ENCODE data around the gene WDR26. TPM values are rescaled to one million over a fixed set of nuclear protein-coding genes. Genes with fewer than 3 reads are reported as not detected.

The WDR26 gene
- total and polyA plus RNA-seq, 9 of the 15 experiments (the other 6 are each of a cell fraction or from before 2014, with no cell fraction given), result 11.5 to 66.0 (median 39.8) TPM

DNA sequence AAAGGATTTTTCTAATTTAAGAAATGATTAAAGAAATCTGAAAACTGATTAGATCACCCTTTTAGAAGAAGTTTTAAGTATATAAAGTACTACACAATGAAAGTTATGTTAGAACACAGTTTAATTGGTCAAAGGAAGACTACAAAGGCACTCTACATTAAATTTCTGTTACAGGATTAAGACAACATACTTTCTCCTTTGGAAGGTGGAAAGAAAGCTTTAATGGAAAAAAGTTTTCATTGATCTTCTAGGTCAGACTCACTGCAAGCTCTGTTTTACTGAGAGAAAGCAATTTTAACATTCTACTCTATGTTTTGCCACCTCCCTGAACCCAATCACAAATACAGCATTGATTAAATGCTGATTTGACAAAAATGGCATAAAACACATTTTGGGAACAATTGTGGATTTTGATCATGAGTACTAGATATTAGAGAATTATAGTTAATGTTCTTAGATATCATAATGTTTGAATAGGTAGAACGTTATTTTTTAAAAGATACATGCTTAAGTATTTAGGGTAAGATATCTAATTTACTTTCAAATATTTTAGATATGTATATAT, 32.0 kb downstream of the WDR26 start (continued):
- no peak for TF ChIP-seq HDGF (IDR thresholded peaks at IDR 0.05)
- TF ChIP-seq NCOR1 (IDR thresholded peaks at IDR 0.05), result no peak
- TF ChIP-seq C11orf30 (IDR thresholded peaks at IDR 0.05; ENCODE audit: low read depth), result peak; percentile 93
- TF ChIP-seq MAFG (tag; conservative IDR thresholded peaks at IDR 0.05), result peak; percentile 92

DNA sequence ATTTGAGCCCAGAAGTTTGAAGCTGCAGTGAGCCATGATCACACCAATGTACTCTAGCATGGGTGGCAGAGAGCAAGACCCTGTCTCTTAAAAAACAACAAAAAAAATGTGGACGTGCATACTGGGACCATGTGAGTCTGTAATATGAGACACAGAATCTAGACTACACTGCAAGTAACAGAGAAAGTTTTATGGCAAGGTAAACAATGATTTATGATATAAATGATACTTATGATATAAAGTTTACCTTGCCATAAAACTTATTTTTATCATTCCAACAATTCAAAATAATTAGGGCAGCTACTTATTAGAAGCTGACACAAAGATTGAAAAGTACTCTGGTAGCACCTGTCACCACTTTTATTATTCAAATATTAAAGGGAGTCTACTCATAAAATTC, 34.7 kb downstream of the WDR26 start:
- FAIRE-seq (no peak), ATAC-seq (no peak), DNase-seq (ENCODE audit: extremely low read depth in 1 of 4, low spot score in 3 of 4) (no peak)
- Histone ChIP-seq H3K9me3 (replicated peaks; ENCODE audit: control insufficient read depth, insufficient read depth, low read depth, low read length) (no peaks in the 10 kb centered on the region), H3K4me3 (no peak overlapping the region), H3K27me3 (ENCODE audit: control insufficient read depth in 2 of 2, insufficient read depth in 2 of 2, low read length in 2 of 2) (no peaks in the 10 kb centered on the region), H3K4me2 (ENCODE audit: insufficient read depth, low read length) (no peak overlapping the region), H2AFZ (ENCODE audit: low read depth, low read length) (no peak overlapping the region), H3K79me2 (ENCODE audit: control insufficient read depth, insufficient read depth, low read length) (no peaks in the 10 kb centered on the region), H3K9ac (ENCODE audit: insufficient read depth in 1 of 2, low read depth in 2 of 2, low read length in 2 of 2) (no peak overlapping the region), H3K27ac (ENCODE audit: extremely low read depth, low read depth, low read length) (no peak overlapping the region), H3K4me1 (replicated peaks in 1 of 2; ENCODE audit: control insufficient read depth in 2 of 2, insufficient read depth in 2 of 2, low read length in 2 of 2) (no peaks in the 10 kb centered on the region), H3K9me1 (ENCODE audit: control insufficient read depth, insufficient read depth, low read length) (no peaks in the 10 kb centered on the region), H4K20me1 (replicated peaks; ENCODE audit: control insufficient read depth, insufficient read depth, low read length) (peaks cover 3% of the 10 kb centered on the region), H3K36me3 (ENCODE audit: control insufficient read depth, insufficient read depth, low read length) (peaks cover 96% of the 10 kb centered on the region)
- intact Hi-C loops (cut with micrococcal nuclease) (no loop called here), in situ Hi-C loops (cut with MboI) (no loop called here)
- 64% methylated on average over 1 of the region's 1 CpG for WGBS (ENCODE audit: insufficient coverage, low coverage, missing lambda C conversion rate)
- ChIA-PET POLR2A (interaction anchor here (0.8 to 1.6 kb wide), 5 partner anchors 8 to 33 kb away, joined by 3 to 12 read pairs (median 4); no protein-coding TSS in a partner anchor), CTCF (ENCODE audit: low intra/inter-chr PET ratio) (no interaction called here)
- BruUV-seq (replicated peaks), result no TSS peak
- TF ChIP-seq, protein P1, sequence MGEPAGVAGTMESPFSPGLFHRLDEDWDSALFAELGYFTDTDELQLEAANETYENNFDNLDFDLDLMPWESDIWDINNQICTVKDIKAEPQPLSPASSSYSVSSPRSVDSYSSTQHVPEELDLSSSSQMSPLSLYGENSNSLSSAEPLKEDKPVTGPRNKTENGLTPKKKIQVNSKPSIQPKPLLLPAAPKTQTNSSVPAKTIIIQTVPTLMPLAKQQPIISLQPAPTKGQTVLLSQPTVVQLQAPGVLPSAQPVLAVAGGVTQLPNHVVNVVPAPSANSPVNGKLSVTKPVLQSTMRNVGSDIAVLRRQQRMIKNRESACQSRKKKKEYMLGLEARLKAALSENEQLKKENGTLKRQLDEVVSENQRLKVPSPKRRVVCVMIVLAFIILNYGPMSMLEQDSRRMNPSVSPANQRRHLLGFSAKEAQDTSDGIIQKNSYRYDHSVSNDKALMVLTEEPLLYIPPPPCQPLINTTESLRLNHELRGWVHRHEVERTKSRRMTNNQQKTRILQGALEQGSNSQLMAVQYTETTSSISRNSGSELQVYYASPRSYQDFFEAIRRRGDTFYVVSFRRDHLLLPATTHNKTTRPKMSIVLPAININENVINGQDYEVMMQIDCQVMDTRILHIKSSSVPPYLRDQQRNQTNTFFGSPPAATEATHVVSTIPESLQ (CRISPR knock-in tag; IDR thresholded peaks at IDR 0.05), result no peak
- no peak for TF ChIP-seq ELF4 (CRISPR knock-in tag; IDR thresholded peaks at IDR 0.05)
- TF ChIP-seq, protein P2, sequence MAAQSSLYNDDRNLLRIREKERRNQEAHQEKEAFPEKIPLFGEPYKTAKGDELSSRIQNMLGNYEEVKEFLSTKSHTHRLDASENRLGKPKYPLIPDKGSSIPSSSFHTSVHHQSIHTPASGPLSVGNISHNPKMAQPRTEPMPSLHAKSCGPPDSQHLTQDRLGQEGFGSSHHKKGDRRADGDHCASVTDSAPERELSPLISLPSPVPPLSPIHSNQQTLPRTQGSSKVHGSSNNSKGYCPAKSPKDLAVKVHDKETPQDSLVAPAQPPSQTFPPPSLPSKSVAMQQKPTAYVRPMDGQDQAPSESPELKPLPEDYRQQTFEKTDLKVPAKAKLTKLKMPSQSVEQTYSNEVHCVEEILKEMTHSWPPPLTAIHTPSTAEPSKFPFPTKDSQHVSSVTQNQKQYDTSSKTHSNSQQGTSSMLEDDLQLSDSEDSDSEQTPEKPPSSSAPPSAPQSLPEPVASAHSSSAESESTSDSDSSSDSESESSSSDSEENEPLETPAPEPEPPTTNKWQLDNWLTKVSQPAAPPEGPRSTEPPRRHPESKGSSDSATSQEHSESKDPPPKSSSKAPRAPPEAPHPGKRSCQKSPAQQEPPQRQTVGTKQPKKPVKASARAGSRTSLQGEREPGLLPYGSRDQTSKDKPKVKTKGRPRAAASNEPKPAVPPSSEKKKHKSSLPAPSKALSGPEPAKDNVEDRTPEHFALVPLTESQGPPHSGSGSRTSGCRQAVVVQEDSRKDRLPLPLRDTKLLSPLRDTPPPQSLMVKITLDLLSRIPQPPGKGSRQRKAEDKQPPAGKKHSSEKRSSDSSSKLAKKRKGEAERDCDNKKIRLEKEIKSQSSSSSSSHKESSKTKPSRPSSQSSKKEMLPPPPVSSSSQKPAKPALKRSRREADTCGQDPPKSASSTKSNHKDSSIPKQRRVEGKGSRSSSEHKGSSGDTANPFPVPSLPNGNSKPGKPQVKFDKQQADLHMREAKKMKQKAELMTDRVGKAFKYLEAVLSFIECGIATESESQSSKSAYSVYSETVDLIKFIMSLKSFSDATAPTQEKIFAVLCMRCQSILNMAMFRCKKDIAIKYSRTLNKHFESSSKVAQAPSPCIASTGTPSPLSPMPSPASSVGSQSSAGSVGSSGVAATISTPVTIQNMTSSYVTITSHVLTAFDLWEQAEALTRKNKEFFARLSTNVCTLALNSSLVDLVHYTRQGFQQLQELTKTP (IDR thresholded peaks at IDR 0.05; ENCODE audit: low read depth in 1 of 2, partially characterized antibody in 2 of 2), result no peak

Data from K562 (cell line).